COR-L47 (cell line): Measurements from ENCODE around the gene TMEM116.
"Not testable (repeated sequence)": the region's sequence is repeated elsewhere in the genome, so short reads cannot be mapped to it uniquely, and the experiment has no call there.

Experiments
- DNase-seq: peaks from one replicate; lab custom pipeline; 2025; lab: John Stamatoyannopoulos, UW

Gene TMEM116

DNA sequence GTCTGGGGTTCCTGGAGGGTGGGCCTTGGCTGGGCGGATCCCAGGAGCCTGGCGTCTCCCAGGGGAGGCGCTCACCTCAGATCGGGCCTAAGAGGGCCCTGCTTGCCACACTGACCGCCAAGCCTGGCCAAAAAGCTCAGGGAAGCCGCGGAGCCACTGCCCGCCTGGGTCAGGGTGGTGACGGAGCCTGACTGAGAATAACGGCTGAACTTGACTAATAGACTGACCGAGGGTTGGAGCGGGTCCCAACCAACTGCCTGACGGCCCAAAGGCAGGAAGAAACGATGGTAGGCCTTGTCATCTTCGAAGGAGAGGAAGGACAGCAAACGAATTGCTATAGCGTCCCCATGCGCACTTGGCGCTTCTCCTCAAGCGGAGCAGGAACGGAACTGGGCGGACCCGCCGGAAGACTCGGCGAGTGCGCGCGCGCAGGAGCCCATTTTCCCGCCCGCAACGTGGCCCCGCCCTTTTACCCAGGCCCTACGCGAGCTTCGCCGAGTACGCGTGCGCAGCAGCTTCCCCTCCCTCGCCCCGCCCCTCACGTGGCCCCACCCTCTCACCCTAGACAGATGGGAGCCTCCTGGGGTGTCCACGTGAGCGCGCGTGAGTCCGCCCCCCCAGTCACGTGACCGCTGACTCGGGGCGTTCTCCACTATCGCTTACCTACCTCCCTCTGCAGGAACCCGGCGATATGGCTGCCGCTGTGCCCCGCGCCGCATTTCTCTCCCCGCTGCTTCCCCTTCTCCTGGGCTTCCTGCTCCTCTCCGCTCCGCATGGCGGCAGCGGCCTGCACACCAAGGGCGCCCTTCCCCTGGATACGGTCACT is at the start of gene TMEM116, which contains the start of gene ERP29:
TSS of gene TMEM116 (minus strand) at position 391 of the 826 bp plus-strand sequence. CDS start 7,895 bp downstream, outside the sequence.
TSS of gene ERP29 (plus strand) at position 652 of the 826 bp plus-strand sequence. CDS start at position 692, 40 bp downstream.
- DNase-seq: peak; percentile 99

DNA sequence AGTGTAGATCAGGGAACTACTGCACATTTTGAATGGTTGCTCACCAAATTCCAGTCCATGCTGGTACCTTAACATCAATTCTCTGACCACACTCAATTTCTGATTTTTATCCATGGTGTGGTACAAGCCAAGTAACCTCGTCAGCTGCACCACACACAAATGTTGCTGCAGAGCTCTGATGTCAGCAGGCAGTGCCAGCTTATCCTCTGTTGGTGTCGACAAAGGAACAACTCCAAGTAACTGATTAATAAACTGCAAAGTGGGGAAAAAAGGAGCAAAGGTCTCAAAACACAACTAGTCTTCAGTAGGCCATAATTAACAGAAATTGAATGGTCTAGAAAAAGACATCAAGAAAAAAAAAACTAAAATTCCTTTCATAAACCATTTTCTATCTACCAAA is 48.2 kb upstream of the TMEM116 start:
- no peak for DNase-seq

DNA sequence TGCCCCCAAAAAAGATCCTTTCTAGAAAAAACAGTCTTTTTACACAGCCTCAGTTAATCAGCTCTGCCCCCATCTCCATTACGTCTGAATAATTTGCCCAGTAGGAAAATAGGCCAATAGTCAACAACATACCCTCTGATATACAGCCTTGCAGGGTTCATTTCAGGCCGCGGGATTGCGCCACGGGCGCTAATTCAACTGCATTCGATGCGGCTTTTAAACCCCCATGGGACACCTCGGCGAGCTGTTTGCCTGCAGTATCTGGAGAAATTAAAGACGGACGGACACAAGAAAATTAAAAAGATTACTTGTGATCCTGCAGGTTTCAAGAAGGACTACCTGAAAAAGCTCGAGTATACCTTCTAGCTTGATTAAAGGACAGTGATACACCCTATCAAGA is 36.4 kb upstream of the TMEM116 start:
- no peak for DNase-seq

DNA sequence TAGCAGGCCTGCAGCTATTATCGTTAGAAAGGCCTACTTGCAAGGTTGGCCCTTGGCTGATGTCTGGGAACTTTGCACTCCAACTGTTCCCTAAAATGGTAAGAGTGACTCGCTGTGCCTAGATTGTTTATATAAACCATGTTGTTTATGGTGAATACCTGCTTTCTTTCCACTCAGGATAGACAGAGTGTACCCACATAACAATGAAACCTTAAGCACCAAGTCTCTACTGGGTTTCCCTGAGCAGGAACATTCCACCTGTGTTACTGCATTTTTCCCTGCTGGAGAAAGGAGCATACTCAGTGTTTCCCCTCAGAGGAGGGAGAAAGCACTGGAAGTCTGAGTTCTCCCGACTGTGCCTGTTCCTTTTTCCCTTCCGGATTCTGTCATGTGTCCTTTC is 33.0 kb upstream of the TMEM116 start:
- no peak for DNase-seq

DNA sequence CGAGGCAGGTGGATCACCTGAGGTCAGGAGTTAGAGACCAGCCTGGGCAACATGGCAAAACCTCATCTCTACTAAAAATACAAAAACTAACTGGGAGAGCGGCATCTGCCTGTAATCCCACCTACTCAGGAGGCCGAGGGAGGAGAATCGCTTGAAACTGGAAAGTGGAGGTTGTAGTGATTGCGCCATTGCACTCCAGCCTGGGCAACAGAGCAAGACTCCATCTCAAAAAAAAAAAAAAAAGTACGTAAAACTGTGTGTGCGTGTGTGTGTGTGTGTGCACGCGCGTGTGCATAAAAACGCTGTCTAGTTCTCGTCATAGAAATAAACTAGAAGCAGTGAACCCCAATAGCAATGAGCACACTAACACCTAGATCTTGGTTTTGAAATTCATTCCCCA is 23.6 kb upstream of the TMEM116 start:
- not testable (repeated sequence) for DNase-seq

DNA sequence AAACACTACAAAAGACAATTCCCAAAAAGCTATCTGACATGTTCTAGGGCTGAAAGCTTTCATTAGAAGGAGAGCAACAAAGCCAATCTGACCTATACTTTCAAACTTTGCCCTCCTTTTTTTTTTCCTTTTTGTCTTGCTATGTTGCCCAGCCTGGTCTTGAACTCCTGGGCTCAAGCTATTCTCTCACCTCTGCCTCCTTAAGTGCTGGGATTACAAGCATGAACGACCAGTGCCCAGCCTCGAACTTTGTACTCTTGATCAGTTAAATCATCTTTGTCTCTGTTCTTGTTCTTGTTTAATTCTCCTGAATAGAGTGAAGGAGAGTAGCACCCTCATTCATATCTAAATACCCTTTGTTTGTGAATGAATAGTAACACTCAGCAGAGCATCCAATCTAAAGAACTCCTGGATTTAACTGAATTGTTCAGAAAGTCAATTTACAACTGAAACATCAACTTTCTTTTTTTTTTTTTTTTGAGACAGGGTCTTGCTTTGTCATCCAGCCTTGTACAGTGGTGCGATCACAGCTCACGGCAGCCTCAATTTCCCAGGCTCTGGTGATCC is 22.3 kb upstream of the TMEM116 start:
- no peak for DNase-seq

DNA sequence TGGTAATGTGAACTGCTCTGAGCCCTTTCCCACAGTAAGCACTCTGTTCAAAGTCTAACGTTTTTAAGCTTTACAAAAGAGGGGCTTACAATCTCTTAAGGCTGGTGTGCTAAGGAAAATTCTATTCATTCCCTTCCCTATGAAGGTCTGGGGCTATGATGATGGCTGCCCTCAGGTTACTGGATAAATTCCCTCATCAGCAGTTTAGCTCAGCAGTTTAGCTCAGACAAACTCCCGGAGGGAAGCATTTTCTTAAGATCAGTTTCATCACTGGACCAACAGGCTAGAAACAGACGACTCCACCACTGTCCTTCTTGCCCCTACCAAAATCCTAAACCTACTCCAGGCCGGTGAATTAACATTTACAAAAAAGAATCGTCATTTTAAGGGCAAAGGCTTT is 19.3 kb upstream of the TMEM116 start:
- no peak for DNase-seq

DNA sequence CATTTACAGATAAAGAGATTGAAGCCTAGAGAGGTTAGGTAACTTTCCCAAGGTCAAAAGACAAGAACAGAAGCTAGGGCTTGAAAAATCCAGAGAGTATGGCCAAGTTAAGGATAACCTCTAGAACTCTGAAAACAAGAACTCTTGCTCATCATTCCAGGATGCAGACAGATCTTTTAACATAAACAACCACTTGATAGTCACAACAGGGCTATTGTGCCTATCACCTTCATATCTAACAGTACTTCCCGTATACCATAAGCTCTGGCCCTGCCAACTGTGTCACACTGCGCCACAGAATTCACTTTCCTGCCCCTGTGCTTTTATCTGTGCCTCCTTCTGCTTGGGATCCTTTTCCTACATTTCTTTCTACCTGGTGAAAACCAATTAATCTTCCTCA is 18.5 kb upstream of the TMEM116 start:
- no peak for DNase-seq

DNA sequence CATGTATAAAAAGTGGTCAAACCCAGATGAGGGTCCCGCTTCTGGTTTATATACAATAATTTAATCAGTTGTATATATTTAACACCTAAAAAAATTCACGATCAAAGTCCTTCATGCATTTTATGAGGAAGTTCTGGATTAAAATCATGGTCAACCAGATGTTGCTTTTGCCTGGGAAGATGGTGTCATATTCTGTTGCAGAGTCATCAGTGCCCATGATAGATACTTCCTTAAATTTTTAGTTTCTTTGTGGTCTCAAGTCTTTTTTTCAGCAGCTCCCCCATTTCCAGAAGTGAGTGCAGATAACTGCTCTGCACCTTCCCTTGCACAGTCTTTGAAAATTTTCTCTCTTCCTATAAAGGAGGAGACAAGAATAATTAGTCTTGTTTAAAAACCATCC is 16.3 kb upstream of the TMEM116 start:
- no peak for DNase-seq

DNA sequence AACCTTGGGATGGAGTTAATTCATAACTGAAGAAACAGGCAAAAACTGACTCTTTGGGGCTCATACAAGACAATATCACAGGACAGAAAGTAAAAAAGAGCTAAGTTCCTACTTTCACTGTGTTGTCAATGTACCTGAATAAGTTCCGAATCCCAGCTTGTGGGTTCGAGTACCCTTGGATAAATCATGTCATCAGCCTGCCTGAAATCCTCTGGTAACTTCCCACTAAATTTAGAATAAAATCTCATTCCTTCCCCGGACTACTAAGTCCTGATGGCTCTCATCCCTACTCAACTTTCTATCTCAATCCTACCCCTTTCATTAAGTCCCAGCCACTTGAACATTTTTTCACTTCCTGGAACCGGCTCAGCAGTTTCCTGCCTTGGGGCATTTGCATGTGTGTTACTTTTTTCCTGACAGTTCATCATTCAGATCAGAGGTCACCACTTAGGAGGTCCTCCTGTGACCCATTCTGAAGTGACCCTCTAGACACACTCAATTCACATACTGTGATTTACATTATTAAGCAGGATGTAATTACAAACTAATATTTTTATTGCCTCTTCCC is 12.9 kb upstream of the TMEM116 start:
- DNase-seq: no peak

DNA sequence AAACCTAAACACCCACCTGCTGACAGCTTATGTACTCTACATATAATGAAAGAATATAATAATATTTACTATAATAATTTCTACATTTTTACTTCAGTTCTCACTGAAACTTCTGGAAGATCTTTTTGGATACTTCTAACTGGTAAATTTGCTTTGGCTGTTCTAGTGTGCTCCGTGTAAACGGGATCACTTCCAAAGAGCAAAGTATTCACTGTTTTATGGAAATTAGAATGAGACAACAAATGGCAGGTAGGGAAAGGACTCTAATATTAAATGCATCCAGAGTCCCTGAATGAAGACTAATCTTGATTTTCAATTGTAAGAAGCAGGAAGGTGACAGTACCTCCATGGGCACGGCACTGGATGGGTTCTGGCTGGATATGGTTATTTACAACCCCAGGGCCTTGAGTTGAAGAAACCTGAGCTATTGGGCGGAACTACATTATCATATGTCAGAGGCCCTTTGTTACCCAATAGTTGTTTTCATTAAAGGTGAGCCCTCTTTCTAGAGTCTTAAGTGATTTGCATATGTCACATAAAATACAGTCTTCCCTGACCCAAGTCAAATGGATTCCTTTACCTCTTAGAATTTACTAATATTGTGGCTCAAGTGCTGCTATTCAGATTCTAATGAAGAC is 10.9 kb upstream of the TMEM116 start:
- no peak for DNase-seq

DNA sequence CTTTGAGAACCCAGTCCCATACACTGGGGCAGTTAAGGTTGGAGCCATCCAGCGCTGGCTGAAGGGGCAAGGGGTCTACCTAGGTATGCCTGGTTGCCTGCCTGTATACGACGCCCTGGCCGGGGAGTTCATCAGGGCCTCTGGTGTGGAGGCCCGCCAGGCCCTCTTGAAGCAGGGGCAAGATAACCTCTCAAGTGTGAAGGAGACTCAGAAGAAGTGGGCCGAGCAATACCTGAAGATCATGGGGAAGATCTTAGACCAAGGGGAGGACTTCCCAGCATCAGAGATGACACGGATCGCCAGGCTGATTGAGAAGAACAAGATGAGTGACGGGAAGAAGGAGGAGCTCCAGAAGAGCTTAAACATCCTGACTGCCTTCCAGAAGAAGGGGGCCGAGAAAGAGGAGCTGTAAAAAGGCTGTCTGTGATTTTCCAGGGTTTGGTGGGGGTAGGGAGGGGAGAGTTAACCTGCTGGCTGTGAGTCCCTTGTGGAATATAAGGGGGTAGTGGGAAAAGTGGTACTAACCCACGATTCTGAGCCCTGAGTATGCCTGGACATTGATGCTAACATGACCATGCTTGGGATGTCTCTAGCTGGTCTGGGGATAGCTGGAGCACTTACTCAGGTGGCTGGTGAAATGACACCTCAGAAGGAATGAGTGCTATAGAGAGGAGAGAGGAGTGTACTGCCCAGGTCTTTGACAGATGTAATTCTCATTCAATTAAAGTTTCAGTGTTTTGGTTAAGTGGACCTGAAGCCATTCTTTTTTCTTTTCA is 9.5 kb upstream of the TMEM116 start:
- no peak for DNase-seq

DNA sequence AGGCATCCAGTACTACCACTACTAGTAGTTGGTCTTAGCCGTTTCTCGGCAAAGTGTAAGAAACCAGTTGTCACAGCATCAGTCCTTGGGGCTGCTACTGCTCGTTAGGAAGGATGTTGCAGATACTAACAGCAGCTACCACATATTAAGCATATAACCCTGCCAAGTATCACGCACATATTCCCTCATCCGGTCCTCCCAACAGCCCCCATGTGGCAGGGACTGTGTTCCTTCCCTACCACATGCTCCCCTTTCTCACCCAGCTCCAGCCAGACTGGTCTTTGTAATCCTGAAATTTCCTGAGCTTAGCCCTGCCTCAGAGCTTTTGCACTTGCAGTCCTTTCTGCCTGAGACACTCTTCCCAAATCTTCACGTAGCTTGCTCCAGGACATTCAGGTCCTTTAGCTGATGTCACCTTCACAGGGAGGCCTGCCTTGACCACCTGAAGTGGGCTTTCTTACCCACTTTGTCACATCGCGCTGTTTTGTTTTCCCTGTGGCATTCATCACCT is 8.0 kb upstream of the TMEM116 start:
- DNase-seq: no peak

DNA sequence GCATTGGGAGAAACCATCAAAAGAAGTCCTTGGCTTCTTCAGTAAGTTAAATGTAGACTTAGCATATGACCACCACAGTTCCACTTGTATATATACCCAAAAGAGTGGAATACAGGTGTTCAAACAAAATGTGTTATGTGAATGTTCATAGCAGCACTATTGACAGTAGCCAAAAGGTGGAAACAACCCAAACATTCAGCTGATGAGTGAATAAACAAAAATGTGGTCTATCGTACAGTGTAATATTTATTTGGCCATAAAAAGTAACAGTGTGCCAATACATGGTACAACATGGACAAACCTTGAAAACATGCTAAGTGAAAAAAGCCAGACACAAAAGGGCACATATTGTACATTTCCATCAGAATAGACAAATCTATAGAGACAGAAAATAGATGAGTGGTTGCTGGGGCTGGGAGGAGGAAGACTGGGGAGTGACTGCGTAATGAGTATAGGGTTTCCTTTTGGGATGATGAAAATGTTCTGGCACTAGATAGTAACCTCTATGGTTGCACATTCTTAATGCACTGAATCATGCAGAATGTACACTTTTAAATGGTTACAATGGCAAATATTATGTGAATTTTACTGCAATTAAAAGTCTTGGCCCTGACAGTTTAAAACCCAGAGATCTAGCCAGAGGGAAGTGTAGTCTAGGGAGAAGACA is 5.7 kb upstream of the TMEM116 start:
- no peak for DNase-seq

DNA sequence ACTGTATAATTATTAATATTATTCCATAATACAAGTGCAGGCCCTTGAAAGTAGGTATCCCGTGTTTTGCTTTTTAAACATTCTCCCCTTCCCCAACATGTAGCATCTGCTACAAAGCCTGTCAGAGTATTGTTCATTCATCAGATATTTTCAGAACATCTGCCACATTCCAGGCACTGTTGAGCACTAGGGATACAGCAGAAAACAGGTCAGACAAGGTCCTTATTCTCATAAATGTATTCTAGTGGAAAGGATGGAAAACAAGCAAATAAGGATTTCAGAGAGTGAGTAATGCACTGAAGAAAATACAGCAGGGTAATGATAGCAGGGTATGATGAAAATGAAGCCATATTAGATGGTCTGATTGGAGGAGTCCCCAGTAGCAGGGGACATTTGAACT is 4.1 kb upstream of the TMEM116 start:
- no peak for DNase-seq

DNA sequence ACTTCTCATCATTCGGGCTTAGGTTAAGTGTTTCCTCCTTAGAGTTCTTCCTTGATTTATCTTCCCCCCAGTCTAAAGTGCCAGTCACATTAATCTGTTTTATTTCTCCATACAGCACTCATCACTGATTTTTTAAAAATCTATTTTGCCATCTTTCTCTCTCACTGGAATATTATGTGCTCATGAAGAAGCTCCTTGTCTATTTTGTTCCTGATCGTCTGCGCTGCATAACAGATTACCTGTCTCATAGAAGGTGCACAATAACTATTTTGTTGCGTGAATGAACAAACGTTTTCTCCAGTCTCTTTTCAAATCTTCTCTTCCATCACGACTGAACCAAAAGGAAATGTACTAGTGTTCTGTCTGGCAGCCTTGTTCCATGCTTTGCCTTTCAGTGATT is 3.0 kb upstream of the TMEM116 start:
- no peak for DNase-seq

DNA sequence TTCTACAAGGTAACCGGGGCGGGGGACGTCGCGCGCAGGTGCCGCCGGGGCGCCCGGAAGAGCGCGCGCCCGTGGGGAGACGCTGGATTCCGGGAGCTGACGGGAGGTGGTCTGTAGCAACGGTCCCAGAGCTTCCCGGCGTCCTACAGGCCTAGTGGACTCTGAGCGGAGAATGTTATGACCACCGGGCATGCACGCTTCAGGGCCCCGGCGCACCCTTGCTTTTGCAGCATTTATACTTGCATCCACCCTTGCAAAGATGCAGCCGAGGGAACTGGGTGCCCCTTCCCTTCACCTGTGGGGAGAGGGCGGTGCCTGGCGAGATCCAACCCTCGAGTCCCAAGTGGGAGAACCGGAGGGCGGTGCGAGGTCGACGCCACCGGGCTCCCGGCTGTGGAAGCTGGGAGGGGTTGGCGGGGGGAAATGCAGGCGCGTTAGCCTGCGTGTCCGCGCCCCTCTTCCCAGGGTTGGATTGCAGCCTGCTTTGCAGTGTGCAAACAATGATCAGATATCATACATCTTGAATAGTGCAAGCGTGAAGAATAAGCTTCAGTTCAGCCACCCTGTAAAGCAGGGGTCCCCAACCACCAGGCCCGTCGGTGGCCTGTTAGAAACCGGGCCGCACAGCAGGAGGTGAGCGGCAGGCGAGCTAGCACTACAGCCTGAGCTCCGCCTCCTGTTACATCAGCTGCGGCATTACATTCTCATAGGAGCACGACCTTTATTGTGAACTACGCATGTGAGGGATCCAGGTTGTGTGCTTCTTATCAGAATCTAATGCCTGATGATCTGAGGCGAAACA is 837 bp upstream of the TMEM116 start:
- peak; percentile 84 for DNase-seq

DNA sequence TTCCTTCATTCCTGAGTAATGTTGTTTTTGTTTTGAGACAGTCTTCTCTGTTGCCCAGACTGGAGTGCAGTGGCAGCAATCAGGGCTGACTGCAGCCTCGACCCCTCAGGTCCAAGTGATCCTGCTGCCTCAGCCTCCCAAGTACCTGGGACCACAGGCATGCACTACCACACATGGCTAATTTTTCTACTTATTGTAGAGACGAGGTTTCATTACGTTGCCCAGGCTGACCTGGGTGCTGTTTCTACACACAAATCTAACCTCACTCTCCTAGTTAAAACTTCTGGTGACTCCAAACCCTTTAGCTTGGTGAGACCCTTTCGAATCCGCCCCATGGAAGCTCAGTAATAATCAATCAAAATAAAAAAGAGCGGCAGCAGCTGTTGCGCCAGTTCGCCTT is 1.3 kb downstream of the TMEM116 start:
- DNase-seq: no peak

DNA sequence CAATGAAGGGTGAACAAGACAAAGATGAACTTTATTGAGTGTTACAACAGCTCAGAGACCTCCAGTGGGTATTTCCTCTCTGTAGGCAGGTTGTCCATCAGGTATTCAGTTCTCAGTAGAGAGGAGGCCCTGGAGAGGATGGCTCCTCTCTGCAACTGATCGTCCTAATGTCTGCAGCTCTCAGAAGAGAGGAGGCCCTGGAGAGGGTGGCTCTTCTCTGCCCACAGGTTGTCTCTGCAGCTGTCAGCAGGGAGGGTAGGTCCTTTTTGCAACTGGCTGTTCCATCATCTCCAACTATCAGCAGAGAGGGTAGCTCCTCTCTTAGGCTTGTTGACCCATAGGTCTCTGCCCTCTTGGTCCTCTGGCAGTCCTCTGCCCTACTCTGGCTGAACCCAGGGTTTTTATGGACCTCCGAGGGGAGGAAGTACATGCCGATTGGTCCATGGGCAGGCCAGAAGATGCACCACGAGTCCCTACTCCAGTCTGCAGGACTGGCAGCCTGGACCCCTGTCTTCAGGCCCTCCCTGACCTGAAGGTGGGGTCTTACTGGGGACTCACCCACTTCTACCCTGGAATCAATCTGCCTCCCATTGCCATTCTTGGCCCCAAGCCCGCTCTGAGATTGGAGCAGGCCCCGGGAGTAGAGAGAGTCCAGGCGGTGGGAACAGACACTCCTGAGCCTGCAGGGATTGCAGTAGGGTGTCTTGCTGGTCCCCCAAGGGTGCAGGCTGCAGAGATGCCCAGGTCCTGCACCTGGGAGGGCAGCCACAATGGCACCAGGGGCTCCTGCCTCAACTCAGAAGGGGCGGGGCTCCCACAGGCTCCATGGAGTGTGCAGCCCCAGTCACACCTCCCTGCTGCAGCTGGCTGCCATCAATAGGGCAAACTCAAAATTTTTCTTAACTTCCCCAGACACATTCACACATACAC is 2.3 kb downstream of the TMEM116 start:
- DNase-seq: no peak
